Measurements from ENCODE around the gene CCK.
A peak's percentile ranks its signal among the peaks of the same experiment; 100 is the strongest.

The CCK gene

DNA sequence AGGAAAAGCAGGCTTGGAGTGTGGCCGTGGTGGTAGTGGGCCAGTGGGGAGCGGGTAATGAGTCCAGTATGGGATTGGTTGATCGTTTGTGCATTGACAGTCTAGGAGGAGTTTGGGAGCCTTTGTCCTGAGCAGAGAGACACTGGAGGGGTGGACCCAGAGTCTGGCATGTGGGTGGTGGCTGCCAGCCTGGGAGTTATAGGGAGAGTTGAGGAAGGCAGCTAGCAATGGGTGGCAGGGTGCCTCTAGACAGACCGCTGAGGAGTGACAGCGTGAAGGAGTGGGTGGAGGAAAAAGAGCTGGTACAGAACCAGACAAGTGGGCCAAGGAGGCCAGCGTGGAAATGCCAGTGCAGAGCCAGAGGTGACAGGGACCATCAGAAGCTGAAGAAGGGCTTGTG is 1.9 kb upstream of the CCK start:
- DNase-seq (ENCODE audit: low read depth in 2 of 2), result no peak

DNA sequence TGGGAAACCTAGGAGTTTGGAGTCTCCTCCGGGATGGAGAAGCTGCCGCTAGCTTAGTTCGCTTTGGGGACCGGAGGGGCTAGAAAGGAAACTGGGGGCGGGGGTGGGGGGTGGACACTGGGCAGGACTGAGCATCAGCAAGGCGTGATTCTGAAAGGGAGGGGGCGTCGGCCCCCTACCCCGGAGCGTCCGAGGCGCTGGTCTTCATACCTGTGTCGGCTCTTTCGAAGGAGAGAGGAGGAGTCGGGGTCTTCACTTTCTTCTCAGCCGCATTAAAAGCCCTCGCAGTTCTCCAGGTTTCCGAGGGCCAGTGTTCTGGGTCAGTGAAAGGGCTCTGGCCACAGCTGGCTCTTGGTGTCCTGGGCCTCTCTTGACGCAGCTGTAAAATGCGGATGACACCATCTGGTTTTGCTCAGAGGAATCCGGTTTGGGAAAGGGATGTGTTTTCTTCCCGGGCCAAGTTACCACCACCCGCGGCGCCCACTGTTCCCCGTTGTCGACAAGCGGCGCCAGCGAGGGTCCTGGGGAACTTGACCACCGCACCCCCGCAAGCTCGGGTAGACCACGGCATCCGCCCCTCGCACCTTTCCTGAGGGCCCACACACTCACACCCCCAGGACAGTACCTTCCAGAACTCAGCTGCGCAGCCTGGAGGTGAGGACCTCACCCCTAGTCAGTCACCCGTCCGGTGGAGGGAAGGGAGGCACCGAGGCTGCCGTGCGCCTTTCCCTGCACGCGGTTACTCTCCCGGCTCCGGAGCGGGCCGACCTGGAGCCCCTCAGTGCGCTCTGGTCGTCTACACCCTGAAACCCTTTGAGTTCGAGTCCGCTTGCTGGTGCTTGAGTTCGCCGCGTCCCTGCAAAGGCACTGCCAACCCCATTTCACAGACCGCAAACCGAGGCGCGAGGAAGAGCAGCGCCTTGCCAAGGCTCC is 660 bp downstream of the CCK start:
- DNase-seq (ENCODE audit: low read depth in 2 of 2), result no peak

DNA sequence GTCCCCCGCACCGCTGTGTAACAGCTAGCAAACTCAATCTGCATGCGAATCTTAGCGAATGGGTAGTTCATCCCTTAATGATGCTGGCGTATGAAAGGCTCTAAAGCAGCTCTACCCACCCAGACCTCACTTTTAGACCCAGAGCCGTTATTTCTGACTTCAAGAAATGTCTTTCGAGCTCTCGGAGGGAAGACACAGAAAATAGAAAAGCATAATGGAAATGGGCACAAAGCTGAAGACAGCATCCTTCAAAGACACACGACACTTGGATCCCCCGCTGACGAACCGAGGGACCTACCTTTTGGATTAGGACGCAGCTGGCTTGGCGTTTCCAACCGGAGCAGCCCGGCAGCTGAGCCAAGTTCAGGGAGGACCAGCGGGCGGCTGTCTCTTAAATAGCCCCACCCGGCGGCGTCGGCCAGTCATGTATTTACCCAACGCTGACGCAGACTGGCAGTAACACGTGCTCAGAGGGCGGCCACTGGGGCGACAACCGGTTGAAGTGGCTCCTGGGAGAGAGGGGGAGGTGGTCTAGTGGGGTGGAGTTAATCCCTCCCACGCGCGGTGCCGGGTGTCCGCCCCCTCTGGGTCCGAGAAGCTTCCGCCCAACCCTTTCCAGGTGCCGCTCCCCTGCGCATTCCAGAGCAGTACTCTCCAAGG is 1.5 kb downstream of the CCK start:
- DNase-seq (ENCODE audit: low read depth in 2 of 2), result no peak

DNA sequence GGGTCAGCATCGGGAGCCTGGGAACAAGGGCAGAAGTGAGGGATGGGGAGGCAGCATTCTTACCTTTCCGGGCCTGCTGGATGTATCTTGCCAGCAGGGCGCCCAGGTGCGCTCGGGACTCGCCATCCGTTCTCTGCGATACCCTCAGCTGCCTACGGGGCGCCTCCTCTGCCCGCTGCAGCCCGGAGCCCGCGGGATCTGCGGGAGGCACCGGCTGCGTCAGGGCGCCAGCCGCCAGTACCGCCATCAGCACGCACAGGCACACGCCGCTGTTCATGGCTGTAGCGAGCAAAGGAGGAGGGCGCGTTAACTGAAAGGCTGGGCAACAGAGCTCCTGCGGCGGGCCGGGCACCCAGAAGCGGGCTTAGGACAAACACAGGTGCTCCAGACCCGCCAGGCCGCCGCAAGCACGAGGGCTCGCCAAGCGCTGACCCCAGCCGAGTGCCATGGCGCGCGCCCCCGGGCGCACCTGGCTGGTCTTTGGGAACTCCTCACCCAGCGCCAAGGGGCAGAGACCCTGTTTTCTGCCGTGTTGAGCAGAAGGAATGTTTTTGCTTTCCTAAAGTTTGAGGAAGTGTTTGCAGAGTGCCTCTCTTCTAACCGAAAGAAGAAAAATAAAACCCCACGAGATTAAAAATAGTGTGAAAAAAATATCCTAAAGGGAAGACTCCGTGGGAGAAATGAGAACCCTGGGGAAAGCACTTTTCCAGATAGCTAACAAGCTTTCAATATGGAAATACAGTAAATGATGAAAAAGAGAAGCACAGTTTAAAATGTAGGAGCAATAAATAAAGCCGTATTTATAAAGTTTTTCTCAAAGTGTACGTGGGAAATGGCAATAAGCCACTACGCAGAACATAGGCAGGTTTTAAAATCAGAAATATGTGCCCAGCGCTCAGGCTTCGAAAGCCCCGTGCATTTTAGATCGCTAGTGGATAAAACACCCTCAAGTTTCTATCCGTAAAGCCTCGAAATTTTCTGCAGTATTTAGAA is 2.3 kb downstream of the CCK start:
- DNase-seq (ENCODE audit: low read depth in 2 of 2), result no peak

DNA sequence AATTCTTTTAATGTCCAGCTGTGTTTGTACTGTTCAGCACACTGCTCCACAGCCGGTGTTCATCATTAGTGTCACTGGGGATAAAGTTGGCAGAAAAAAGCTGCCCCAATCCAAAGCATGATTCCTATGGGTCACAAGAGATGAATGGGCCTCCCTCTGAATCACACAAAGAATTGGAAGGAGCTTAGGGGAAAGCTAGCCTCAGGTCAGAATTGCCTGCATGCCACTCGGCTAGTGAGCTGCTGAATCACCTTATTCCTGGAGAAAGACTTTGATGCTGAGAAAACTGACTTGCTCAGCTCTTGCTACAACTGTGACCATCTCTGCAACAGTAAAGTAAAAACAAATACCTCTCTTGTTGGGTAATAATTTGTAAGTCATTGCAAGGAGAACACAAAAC is 3.5 kb downstream of the CCK start:
- DNase-seq (ENCODE audit: low read depth in 2 of 2), result no peak

DNA sequence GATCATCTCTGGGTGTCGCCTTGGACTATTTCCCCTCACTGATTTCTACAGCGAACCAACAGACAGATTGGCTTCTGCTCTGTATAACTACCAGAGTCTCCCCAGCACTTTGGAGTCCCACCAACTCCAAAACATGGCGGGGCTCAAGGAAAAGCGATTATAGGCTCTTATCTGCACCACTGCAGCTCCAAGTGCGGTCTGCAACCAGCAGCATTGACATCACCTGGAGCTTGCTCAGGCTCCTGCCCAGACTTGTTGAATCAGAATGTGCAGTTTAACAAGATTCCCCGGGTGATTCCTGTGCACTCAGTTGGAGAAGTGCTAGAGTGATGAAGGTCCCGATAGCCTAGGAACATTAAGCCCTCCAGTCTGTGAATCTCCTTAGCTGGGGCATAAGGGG is 9.0 kb downstream of the CCK start:
- no peak for DNase-seq (ENCODE audit: low read depth in 2 of 2)

DNA sequence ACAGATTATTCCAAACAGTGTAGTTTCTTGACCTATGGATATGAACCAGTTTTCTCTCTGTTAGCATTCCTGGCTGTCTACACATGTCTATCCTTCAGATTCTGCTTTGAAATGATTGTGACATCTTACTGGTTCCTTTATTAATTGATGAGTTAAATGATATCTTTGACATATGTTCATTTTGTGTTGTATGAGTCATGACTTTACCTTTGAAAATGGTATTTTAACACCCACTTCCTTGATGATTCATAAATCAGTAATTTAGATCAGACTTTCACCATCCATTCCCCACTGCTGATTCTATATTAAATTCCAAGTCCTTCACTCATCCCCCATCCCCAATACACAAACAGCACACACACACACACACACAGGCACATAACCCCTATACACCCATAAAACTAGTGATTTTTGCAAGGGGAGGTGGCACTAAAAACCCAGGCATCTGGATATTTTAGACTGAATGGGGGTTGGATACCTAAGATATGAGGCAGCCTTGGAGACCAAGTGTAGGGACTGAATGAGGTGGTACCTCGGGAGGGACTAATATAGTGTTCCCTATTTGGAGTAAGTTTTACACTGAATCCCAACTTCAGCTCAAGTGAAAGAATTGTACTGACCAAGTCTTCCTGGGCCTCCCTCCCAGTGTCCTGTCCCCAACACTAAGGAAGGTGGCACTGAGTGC is 9.7 kb downstream of the CCK start:
- no peak for DNase-seq (ENCODE audit: low read depth in 2 of 2)

DNA sequence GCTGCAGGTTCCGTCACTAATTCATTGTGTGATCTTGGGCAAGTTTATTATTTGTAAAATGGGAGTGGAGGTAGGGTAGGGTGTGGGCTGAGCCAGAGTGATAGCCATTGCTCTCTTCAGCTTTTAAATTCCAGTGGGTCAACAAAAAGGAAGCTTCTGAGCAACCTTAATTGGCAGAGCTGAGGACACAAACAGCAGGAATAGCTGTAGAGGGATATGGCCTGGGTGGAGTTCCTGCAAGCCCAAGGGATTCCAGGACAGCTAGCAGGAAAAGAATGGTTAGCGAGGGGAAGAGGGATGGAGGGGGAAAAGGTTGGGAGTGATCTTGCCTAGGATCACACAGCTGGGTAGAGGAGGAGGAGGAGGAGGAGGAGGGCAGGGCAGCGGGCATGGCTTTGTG is 11.4 kb downstream of the CCK start:
- DNase-seq (ENCODE audit: low read depth in 2 of 2), result no peak

DNA sequence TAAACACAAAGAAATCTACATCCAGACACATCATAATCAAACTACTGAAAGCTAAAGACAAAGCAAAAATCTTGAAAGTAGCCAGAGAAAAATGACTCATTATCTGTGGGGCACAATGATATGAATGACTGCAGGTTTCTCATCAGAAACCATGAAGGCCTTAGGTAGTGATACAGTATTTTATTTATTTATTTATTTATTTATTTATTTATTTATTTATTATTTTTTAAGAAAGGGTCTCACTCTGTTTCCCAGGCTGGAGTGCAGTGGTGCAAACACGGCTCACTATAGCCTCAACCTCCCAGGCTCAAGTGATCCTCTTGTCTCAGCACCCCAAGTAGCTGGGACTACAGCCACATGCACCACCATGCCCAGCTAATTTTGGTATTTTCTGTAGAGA is 15.2 kb downstream of the CCK start:
- no peak for DNase-seq (ENCODE audit: low read depth in 2 of 2)

DNA sequence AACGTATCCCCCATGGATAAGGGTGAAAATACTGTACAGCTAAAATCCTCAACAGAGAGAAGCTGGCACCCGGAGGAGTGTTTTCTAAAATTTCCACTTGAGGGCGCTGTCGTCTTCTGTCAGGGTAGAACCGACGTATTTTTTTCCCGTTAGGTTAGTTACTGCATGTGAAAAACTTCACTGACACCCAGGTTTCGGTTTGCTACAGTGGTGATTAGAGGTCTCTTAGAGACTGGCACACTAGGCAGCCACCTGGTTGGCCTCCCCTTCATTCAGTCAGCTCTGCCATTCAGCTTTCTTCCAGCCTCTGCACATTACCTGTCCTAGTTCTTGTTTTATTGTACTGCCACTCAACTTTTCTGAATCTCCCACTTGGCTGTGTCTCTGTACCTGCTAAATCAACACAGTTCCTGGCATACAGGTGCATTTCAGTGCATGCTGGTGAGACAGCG is 18.4 kb downstream of the CCK start:
- DNase-seq (ENCODE audit: low read depth in 2 of 2), result peak; percentile 24 to 42

DNA sequence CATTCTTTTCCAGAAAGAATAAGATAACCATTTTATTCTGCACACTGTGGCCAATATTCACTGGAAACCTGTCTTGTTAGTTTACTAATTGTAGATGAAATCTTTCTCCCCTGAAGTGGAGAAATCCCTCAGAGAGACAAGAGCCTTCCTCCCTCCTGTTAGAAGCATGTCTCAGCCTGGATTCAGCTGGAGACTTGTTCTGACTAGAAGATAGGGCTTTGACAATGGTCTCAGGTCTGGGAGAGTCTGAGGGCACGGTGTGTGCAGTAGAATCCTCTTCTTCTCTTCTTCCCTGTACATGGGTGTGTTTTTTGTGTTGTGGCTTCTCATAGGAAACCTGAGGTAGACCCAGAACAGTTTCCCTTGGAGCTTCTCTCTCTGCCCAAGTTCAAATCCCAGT is 19.9 kb downstream of the CCK start:
- no peak for DNase-seq (ENCODE audit: low read depth in 2 of 2)

DNA sequence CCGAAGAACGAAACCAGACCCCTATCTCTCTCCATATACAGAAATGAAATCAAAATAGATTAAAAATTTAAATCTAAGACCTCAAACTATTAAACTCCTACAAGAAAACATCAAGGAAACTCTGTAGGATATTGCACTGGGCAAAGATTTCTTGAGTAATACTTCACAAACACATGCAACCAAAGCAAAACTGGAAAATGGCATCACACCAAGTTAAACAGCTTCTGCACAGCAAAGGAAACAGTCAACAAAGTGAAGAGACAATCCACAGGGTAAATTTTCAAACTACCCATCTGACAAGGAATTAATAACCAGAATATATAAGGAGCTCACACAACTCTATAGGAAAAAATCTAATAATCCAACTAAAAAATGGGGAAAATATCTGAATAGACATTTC is 29.4 kb downstream of the CCK start:
- DNase-seq (ENCODE audit: low read depth in 2 of 2), result no peak

DNA sequence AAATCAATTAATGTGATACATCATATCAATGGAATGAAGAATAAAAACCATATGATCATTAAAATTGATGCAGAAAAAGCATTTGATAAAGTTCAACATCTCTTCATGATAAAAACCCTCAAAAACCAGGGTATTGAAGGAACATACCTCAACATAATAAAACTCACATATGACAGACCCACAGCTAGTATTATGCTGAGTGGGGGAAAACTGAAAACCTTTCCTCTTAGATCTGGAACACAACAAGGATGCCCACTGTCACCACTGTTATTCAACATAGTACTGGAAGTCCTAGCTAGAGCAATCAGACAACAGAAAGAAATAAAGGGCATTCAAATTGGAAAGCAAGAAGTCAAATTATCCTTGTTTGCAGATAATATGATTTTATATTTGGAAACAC is 30.5 kb downstream of the CCK start:
- no peak for DNase-seq (ENCODE audit: low read depth in 2 of 2)

DNA sequence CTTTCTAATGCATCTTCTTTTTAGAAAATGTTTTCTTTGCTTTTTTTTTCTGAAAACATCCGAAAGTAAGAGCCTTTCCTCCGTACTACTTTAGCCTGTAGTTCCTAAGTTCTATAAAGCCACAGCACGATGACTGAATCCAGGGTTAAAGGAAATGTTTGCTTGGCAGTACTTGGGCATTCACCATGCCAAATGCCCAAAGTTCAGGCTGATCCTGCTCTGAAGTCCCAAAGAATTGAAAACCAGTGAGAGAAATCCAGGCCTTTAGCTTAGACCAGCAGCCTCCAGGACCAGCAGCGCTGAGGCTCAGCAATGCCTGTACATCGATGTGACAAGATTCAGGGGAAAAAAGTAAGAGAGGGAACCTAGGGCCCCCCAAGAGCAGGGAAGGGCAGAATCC is 35.1 kb downstream of the CCK start:
- DNase-seq (ENCODE audit: low read depth in 2 of 2), result no peak

DNA sequence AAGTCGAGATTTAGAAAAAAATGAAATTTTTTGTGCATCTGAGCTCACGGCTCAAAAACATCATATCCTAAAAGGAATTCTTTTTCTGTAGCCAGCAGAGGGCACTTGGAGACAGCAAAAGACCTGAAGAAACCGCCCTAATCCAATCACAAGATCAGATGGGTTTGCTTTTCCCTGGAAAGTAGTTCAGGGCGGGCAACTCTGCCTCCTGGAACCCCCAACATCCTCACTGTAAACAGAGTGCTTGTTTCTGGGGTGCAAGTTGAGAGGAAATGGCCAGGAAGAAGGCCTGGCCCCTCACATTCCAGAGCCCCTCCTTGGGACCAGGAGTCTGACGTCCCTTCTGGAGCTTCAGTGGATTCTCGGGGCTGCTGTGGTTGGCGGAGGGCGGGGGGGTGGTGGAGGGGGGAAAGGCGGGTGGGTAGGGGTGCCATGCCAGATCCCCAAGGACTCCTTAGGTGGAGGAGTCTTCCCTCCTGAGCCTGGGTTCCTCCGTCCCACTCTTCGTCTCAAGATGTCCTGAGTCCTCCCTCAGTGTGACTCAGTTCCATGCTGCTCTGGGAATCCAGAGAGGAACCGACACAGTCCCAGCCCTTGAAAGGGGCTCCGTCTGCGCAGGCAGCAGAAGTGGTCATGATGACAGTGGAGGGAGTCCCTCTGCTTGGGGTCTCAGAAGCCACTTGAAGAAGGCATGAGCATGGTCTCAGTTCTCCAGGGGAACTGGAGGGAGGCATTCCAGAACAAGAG is 35.9 kb downstream of the CCK start:
- no peak for DNase-seq (ENCODE audit: low read depth in 2 of 2)

DNA sequence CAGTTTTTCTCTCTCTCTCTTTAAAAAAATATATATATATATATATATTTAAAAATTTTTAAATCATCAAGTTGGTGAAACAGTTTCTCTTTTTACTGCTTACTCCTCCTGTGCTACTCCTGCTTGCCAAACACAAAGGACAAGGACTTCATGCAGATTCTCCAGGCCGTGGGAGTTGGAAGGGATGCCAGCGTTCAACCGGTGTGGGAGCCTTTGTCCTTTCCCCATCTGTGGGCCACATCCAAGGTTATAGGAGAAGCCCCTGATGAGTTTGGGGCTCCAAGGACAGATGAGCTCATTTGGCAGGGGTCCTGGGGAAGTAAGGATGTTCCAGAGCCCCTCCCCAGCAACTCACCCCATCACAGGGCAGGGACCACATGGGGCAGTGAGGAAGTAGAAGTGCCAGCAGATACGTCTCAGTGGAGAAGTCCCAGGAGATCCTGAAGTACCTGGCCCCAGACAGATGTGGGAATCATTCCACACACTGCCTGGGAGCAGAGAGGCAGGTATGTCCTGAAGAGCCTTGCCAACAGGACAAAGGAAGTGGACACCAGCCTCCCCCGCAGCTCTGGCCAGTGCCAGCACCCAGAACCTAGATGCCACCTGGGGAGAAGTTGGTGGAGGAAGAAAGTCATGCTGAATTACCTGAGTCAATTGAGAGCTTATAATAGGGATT is 36.6 kb downstream of the CCK start:
- no peak for DNase-seq (ENCODE audit: low read depth in 2 of 2)

DNA sequence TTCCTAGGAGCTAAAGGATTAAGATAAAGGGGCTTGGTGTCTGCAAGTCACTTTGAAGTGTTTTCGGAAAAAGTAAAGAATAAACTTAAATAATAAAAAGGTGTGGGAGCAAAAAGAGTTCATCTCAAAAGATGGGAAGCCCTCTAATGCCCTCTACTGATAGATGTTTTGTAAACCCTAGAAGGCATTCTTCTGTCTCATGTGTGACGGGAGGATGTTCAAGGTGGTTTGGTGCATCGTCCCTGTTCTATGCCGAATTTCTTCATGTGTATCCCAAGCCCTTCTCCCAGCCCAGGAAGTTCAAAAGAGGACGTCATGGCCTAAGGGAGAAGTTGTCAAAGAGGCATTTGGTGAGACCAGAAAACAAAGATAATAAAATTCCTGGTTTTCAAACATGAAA is 37.2 kb downstream of the CCK start:
- DNase-seq (ENCODE audit: low read depth in 2 of 2), result no peak

DNA sequence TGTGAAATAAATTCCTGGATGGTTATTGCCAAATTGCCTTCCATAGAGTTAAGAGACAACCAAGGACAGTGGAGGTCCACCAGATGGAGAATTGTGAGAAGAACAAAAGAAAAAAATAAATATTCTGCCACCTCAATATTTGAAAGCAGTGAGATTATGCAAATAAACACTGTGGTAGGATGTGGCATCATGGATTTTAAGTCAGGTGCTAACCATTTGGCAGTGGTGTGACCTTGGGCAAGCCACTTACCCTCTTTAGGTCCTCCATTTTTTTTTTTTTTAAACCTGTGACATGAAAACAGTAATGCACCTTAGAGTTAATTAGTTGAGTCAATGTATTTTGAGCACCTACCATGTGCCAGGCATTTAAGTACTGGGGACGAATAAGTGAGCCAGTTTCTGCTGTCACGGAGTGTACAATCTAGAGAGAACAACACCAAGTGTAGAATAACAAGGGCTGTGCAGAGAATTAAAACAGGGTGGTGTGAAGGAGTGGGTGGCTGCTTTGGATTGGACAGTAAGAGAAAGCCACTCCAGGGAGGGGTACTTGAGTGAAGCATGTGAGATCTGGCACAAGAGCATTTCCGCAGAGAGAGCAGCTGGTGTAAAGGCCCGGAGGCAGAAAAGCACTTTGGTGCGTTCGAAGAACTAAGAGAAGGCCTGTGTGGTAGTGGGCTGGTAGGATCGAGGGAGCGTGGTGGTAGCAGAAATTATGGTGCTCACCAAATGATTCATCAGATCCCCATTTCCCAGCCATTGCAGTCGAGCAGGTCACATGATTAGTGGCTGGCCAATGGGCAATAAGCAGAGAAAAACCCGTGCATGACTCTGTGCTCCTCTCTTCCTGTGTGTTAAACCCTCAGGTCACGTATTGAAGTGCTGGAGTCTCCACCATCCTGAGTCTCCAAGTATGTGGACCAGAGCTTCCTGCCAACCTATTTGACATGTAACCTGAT is 39.2 kb downstream of the CCK start:
- no peak for DNase-seq (ENCODE audit: low read depth in 2 of 2)

Data from activated CD8-positive, alpha-beta memory T cell treated with anti-CD3 and anti-CD28 coated beads for 4 hours (primary cell).